Trophoblast cell (in vitro differentiated cells and primary cell): ENCODE measurements around the gene ROR1.

Experiments
- DNase-seq, 2 donors: peaks; one replicate each; pipeline ENCODE4 v3.0.0-alpha.2; 2016
- H2AFZ ChIP-seq: 2 replicates; pipeline ENCODE4 v1.6.1; 2013; ENCODE audit warnings: low read length, moderate library complexity, mild to moderate bottlenecking; ENCODE audit not compliant: insufficient read depth, poor library complexity
- H2AK5ac ChIP-seq: 2 replicates; pipeline ENCODE4 v1.6.1; 2013; ENCODE audit warnings: mild to moderate bottlenecking, low read length
- H2BK120ac ChIP-seq: 2 replicates; pipeline ENCODE4 v1.6.1; 2013; ENCODE audit warnings: low read length, mild to moderate bottlenecking, moderate library complexity; ENCODE audit not compliant: insufficient read depth, poor library complexity
- H2BK12ac ChIP-seq: 2 replicates; pipeline ENCODE4 v1.6.1; 2013; ENCODE audit warnings: mild to moderate bottlenecking, low read length, moderate library complexity
- H2BK5ac ChIP-seq: 2 replicates; pipeline ENCODE4 v1.6.1; 2013; ENCODE audit warnings: low read length, low read depth, moderate library complexity, mild to moderate bottlenecking; ENCODE audit not compliant: poor library complexity
- H3K14ac ChIP-seq: 2 replicates; pipeline ENCODE4 v1.6.1; 2013; ENCODE audit warnings: mild to moderate bottlenecking, low read length
- H3K18ac ChIP-seq: 2 replicates; pipeline ENCODE4 v1.6.1; 2013; ENCODE audit warnings: mild to moderate bottlenecking, low read length
- H3K23ac ChIP-seq: 2 replicates; pipeline ENCODE4 v1.6.1; 2013; ENCODE audit warnings: low read length
- H3K27ac ChIP-seq: 2 replicates; pipeline ENCODE4 v1.5.1; 2013; ENCODE audit warnings: low read depth, mild to moderate bottlenecking, inconsistent platforms, low read length, moderate library complexity
- H3K27me3 ChIP-seq: 2 replicates; pipeline ENCODE4 v1.6.1; 2013; ENCODE audit warnings: inconsistent platforms, mild to moderate bottlenecking, low read length, moderate library complexity; ENCODE audit not compliant: insufficient read depth
- H3K36me3 ChIP-seq, 2 experiments: 1 replicate in 1 of 2; 2 replicates in 1 of 2; pipeline ENCODE4 v1.6.1; 2013; ENCODE audit warnings: low read length in 2 of 2, mild to moderate bottlenecking in 2 of 2, moderate library complexity in 1 of 2; ENCODE audit not compliant: insufficient read depth in 2 of 2, control insufficient read depth in 1 of 2
- H3K4ac ChIP-seq: 2 replicates; pipeline ENCODE4 v1.6.1; 2013; ENCODE audit warnings: low read depth, mild to moderate bottlenecking, low read length, moderate library complexity
- H3K4me1 ChIP-seq, 2 experiments: 1 replicate in 1 of 2; 2 replicates in 1 of 2; pipeline ENCODE4 v1.6.1; 2013; ENCODE audit warnings: low read length in 2 of 2, mild to moderate bottlenecking in 2 of 2, moderate library complexity in 1 of 2; ENCODE audit not compliant: insufficient read depth in 2 of 2, control insufficient read depth in 1 of 2
- H3K4me2 ChIP-seq: 2 replicates; pipeline ENCODE4 v1.6.1; 2013; ENCODE audit warnings: inconsistent platforms, mild to moderate bottlenecking, low read length, moderate library complexity
- H3K4me3 ChIP-seq: 2 replicates; pipeline ENCODE4 v1.5.1; 2013; ENCODE audit warnings: mild to moderate bottlenecking, low read depth, low read length, inconsistent platforms
- H3K79me1 ChIP-seq: one replicate; pipeline ENCODE4 v1.6.1; 2013; ENCODE audit warnings: low read length
- H3K79me2 ChIP-seq: 2 replicates; pipeline ENCODE4 v1.6.1; 2013; ENCODE audit warnings: low read length, mild to moderate bottlenecking; ENCODE audit not compliant: control insufficient read depth, insufficient read depth, poor library complexity
- H3K9ac ChIP-seq: 2 replicates; pipeline ENCODE4 v1.6.1; 2013; ENCODE audit warnings: mild to moderate bottlenecking, low read length
- H3K9me3 ChIP-seq: 2 replicates; pipeline ENCODE4 v1.6.1; 2013; ENCODE audit warnings: low read depth, mild to moderate bottlenecking, control low read depth, inconsistent platforms, low read length; ENCODE audit not compliant: insufficient read depth
- H4K12ac ChIP-seq: 2 replicates; pipeline ENCODE4 v1.6.1; 2013; ENCODE audit warnings: low read depth, mild to moderate bottlenecking, low read length, moderate library complexity
- H4K8ac ChIP-seq: 2 replicates; pipeline ENCODE4 v1.6.1; 2013; ENCODE audit warnings: low read depth, mild to moderate bottlenecking, low read length, moderate library complexity
- H4K91ac ChIP-seq: one replicate; pipeline ENCODE4 v1.6.1; 2013; ENCODE audit warnings: low read depth, mild to moderate bottlenecking, low read length, moderate library complexity
- WGBS: extraction: QIAGEN DNeasy Blood & Tissue Kit; methylation state at CpG from one replicate; pipeline ENCODE4 v1.1.7; 2013; ENCODE audit warnings: missing lambda C conversion rate; ENCODE audit not compliant: insufficient read length, insufficient coverage; ENCODE audit errors: extremely low coverage; 5-methylcytosine and 5-hydroxymethylcytosine counted together

The ROR1 gene

GRCh38 chr1:64050601-64051000 is 276.8 kb downstream of the ROR1 start:
- H3K18ac ChIP-seq: no peak overlapping the region
- H3K9ac ChIP-seq: no peak overlapping the region
- no peak overlapping the region for H2BK5ac ChIP-seq
- no peak overlapping the region for H3K4me3 ChIP-seq
- H4K12ac ChIP-seq: no peak overlapping the region
- H4K8ac ChIP-seq: no peak overlapping the region
- no peak overlapping the region for H4K91ac ChIP-seq
- H3K14ac ChIP-seq: no peak overlapping the region
- DNase-seq: no peak
- no peak overlapping the region for H3K27ac ChIP-seq
- WGBS: no CpG with 5 or more reads among the region's 2 CpGs
- H3K27me3 ChIP-seq: no peaks in the 10 kb centered on the region
- no peak overlapping the region for H3K4me2 ChIP-seq
- no peak overlapping the region for H3K4ac ChIP-seq
- no peak overlapping the region for H2AFZ ChIP-seq
- peaks cover 6% of the 10 kb centered on the region in 2 experiments for H3K36me3 ChIP-seq
- no peak overlapping the region for H3K23ac ChIP-seq
- no peaks in the 10 kb centered on the region for H3K79me1 ChIP-seq
- no peak overlapping the region for H2AK5ac ChIP-seq
- no peaks in the 10 kb centered on the region for H3K9me3 ChIP-seq
- no peaks in the 10 kb centered on the region for H3K4me1 ChIP-seq
- no peak overlapping the region for H2BK120ac ChIP-seq
- H2BK12ac ChIP-seq: no peak overlapping the region
- no peaks in the 10 kb centered on the region for H3K79me2 ChIP-seq

GRCh38 chr1:64051796-64052195 is 278.0 kb downstream of the ROR1 start:
- Histone ChIP-seq H3K4me1 (no peaks in the 10 kb centered on the region), H3K79me1 (no peaks in the 10 kb centered on the region), H2AK5ac (no peak overlapping the region), H4K91ac (no peak overlapping the region), H3K4me2 (no peak overlapping the region), H3K79me2 (no peaks in the 10 kb centered on the region), H3K4ac (no peak overlapping the region), H2BK12ac (no peak overlapping the region), H4K8ac (no peak overlapping the region), H3K18ac (no peak overlapping the region), H3K27me3 (no peaks in the 10 kb centered on the region), H3K14ac (no peak overlapping the region), H3K36me3 (peaks cover 6% of the 10 kb centered on the region in 2 experiments), H4K12ac (no peak overlapping the region), H3K27ac (no peak overlapping the region), H3K4me3 (no peak overlapping the region), H3K23ac (no peak overlapping the region), H3K9ac (no peak overlapping the region), H2AFZ (no peak overlapping the region), H2BK120ac (no peak overlapping the region), H3K9me3 (no peaks in the 10 kb centered on the region), H2BK5ac (no peak overlapping the region)
- DNase-seq: no peak

- H2BK120ac ChIP-seq: no peak overlapping the region
- no CpG with 5 or more reads among the region's 1 CpG for WGBS
Observed at GRCh38 chr1:64052777-64053176, 279.0 kb downstream of the ROR1 start.

GRCh38 chr1:64055310-64055709 is 281.5 kb downstream of the ROR1 start:
- Histone ChIP-seq H4K8ac (no peak overlapping the region), H3K27ac (no peak overlapping the region), H3K9ac (no peak overlapping the region), H3K79me2 (no peaks in the 10 kb centered on the region), H3K79me1 (no peaks in the 10 kb centered on the region), H3K14ac (no peak overlapping the region), H2AK5ac (no peak overlapping the region), H3K4me1 (no peaks in the 10 kb centered on the region), H3K36me3 (peaks cover 3% of the 10 kb centered on the region in 2 experiments), H3K4me2 (no peak overlapping the region), H3K4ac (no peak overlapping the region), H4K91ac (no peak overlapping the region), H3K9me3 (no peaks in the 10 kb centered on the region), H3K18ac (no peak overlapping the region), H2BK120ac (no peak overlapping the region), H2BK12ac (no peak overlapping the region), H2BK5ac (no peak overlapping the region), H2AFZ (no peak overlapping the region), H3K4me3 (no peak overlapping the region), H3K23ac (no peak overlapping the region), H3K27me3 (no peaks in the 10 kb centered on the region), H4K12ac (no peak overlapping the region)
- no CpG with 5 or more reads among the region's 2 CpGs for WGBS
- DNase-seq: no peak

More at GRCh38 chr1:64052777-64053176, 279.0 kb downstream of the ROR1 start:
- no peak overlapping the region for H3K9ac ChIP-seq
- H2BK5ac ChIP-seq: no peak overlapping the region
- H4K91ac ChIP-seq: no peak overlapping the region
- H3K79me1 ChIP-seq: no peaks in the 10 kb centered on the region
- H3K23ac ChIP-seq: no peak overlapping the region
- H3K79me2 ChIP-seq: no peaks in the 10 kb centered on the region
- no peak overlapping the region for H3K27ac ChIP-seq
- H3K18ac ChIP-seq: no peak overlapping the region
- no peak overlapping the region for H2AFZ ChIP-seq
- no peak overlapping the region for H4K12ac ChIP-seq
- H3K4me1 ChIP-seq: no peaks in the 10 kb centered on the region
- DNase-seq: no peak
- H2BK12ac ChIP-seq: no peak overlapping the region
- no peak overlapping the region for H3K14ac ChIP-seq
- H3K9me3 ChIP-seq: no peaks in the 10 kb centered on the region
- no peak overlapping the region for H4K8ac ChIP-seq
- H3K4ac ChIP-seq: no peak overlapping the region
- H3K27me3 ChIP-seq: no peaks in the 10 kb centered on the region
- H2AK5ac ChIP-seq: no peak overlapping the region
- no peak overlapping the region for H3K4me2 ChIP-seq
- no peak overlapping the region for H3K4me3 ChIP-seq
- peaks cover 6% of the 10 kb centered on the region in 2 experiments for H3K36me3 ChIP-seq
